ENCODE data around the gene UBE2Z. TPM values are rescaled to one million over a fixed set of nuclear protein-coding genes. Genes with fewer than 3 reads are reported as not detected.

The UBE2Z gene
- total RNA-seq, 1 experiment from 2014 or later: 182 TPM

- Mint-ChIP-seq H3K27ac (ENCODE audit: unreplicated experiment) (no peak overlapping the region), H3K9me3 (ENCODE audit: unreplicated experiment) (no peaks in the 10 kb centered on the region), H3K27me3 (ENCODE audit: insufficient read depth, unreplicated experiment) (no peaks in the 10 kb centered on the region), H3K4me1 (ENCODE audit: low read depth, unreplicated experiment) (peaks cover 13% of the 10 kb centered on the region), H3K36me3 (ENCODE audit: insufficient read depth, unreplicated experiment) (peaks cover 10% of the 10 kb centered on the region), H3K4me3 (ENCODE audit: unreplicated experiment) (no peak overlapping the region)
- peaks cover 9% of the 10 kb centered on the region for H3K4me1 ChIP-seq
- ChIA-PET POLR2A (no interaction called here), CTCF (interaction anchor here (0.7 to 19.4 kb wide), 6 partner anchors 10 to 252 kb away, joined by 5 to 1184 read pairs (median 21); partner anchors contain the start of gene TTLL6)
- no TSS peak for BruUV-seq (replicated peaks)
- DNase-seq: no peak
- no peak overlapping the region for H3K4me3 ChIP-seq (ENCODE audit: low read depth, low read length)
- no peaks in the 10 kb centered on the region for H3K36me3 ChIP-seq (ENCODE audit: control insufficient read depth, insufficient read depth, low read length)
- no peak for TF ChIP-seq CTCF (IDR thresholded peaks at IDR 0.05; ENCODE audit: insufficient read depth in 1 of 2, low read depth in 1 of 2, low read length in 1 of 2, severe bottlenecking in 1 of 2, unreplicated experiment in 1 of 2)
- H3K9me3 ChIP-seq: no peaks in the 10 kb centered on the region
- intact Hi-C loops (cut with micrococcal nuclease; ENCODE audit: unreplicated experiment): no loop called here
- H3K27me3 ChIP-seq (replicated peaks; ENCODE audit: control insufficient read depth, insufficient read depth, low read length): no peaks in the 10 kb centered on the region
Measured at GRCh38 chr17:48883171-48883570, 25.0 kb upstream of the UBE2Z start.

DNA sequence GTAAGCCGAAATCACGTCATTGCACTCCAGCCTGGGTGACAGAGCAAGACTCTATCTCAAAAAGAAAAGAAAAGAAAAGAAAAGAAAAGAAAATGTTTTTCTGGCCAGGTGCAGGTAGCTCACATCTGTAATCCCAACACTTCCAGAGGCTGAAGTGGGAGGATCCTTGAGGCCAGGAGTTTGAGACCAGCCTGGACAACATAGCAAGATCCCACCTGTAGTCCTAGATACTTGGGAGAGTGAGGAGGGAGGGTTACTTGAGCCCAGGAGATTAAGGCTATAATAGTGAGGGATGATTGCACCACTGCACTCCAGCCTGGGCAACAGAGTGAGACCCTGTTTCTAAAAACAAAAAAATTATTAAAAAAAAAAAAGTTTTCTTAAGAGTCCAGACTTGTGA lies 18.1 kb upstream of the UBE2Z start:
- POLR2A ChIA-PET: no interaction called here
- Histone ChIP-seq H3K27me3 (replicated peaks; ENCODE audit: control insufficient read depth, insufficient read depth, low read length) (no peaks in the 10 kb centered on the region), H3K4me3 (ENCODE audit: low read depth, low read length) (no peak overlapping the region), H3K36me3 (ENCODE audit: control insufficient read depth, insufficient read depth, low read length) (no peaks in the 10 kb centered on the region; the same call in 1 of the 2 replicates), H3K9me3 (no peaks in the 10 kb centered on the region), H3K4me1 (peaks cover 15% of the 10 kb centered on the region)
- Mint-ChIP-seq H3K27ac (ENCODE audit: unreplicated experiment) (no peak overlapping the region), H3K4me3 (ENCODE audit: unreplicated experiment) (no peak overlapping the region), H3K36me3 (ENCODE audit: insufficient read depth, unreplicated experiment) (peaks cover 35% of the 10 kb centered on the region), H3K4me1 (ENCODE audit: low read depth, unreplicated experiment) (peaks cover 7% of the 10 kb centered on the region), H3K9me3 (ENCODE audit: unreplicated experiment) (no peaks in the 10 kb centered on the region), H3K27me3 (ENCODE audit: insufficient read depth, unreplicated experiment) (peaks cover 2% of the 10 kb centered on the region)
- BruUV-seq (replicated peaks): no TSS peak
- no peak for DNase-seq
- intact Hi-C loops (cut with micrococcal nuclease; ENCODE audit: unreplicated experiment): loop anchor here (5.0 kb wide), 1 partner anchor 302 kb away; no protein-coding TSS in a partner anchor
- no peak for TF ChIP-seq CTCF (IDR thresholded peaks at IDR 0.05; ENCODE audit: insufficient read depth in 1 of 2, low read depth in 1 of 2, low read length in 1 of 2, severe bottlenecking in 1 of 2, unreplicated experiment in 1 of 2)
- CTCF ChIA-PET: no interaction called here

DNA sequence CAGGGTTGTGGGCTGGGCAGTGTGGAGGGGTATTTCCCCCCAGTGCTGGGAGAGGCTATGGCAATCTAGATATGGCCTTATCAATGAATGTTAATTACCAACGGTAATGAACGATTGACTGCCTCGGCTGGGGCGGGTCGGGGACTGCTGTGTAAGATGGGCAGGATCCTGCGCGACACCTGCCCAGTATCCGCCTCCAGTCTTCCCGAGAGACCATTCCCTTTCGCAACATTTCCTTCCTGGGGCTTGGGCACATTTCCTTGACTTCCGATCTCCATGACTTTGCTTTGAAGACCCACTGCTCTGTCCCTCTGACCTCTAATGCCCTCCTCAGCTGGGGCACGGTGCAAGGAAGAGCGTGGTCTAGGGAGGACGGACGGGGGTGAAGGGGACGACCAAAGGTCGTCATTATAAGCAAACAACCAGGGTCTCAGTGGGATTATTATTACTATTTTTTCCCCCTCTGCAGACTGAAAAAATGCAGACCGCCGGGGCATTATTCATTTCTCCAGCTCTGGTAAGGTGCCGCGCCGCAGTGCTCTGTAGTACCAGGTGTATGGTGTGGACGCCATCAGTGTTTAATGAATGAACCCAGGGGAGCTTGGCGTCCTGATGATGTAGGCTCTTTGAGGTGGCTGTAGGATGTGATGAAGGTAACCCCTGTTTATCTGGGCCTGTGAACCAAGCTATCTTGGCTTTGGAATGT lies 15.1 kb upstream of the UBE2Z start:
- TF ChIP-seq CTCF (IDR thresholded peaks at IDR 0.05; ENCODE audit: insufficient read depth in 1 of 2, low read depth in 1 of 2, low read length in 1 of 2, severe bottlenecking in 1 of 2, unreplicated experiment in 1 of 2): no peak
- H3K27me3 ChIP-seq (replicated peaks; ENCODE audit: control insufficient read depth, insufficient read depth, low read length): no peaks in the 10 kb centered on the region
- Mint-ChIP-seq H3K36me3 (ENCODE audit: insufficient read depth, unreplicated experiment) (peaks cover 62% of the 10 kb centered on the region), H3K4me1 (ENCODE audit: low read depth, unreplicated experiment) (peaks cover 12% of the 10 kb centered on the region), H3K27ac (ENCODE audit: unreplicated experiment) (peak overlapping the region; percentile 90), H3K4me3 (ENCODE audit: unreplicated experiment) (peak overlapping the region; percentile 84), H3K27me3 (ENCODE audit: insufficient read depth, unreplicated experiment) (peaks cover 2% of the 10 kb centered on the region), H3K9me3 (ENCODE audit: unreplicated experiment) (no peaks in the 10 kb centered on the region)
- peak overlapping the region; percentile 73 for H3K4me3 ChIP-seq (ENCODE audit: low read depth, low read length)
- DNase-seq: no peak
- ChIA-PET POLR2A (interaction anchor here (0.5 to 4.0 kb wide), 28 partner anchors 8 to 845 kb away, joined by 3 to 64 read pairs (median 5); partner anchors contain the start of genes HOXB13, IGF2BP1, NFE2L1 and SNF8), CTCF (interaction anchor here (0.5 to 2.1 kb wide), 41 partner anchors 8 to 1062 kb away, joined by 3 to 61 read pairs (median 5); partner anchors contain the start of genes HOXB13, IGF2BP1, LRRC46 and MRPL10)
- no peaks in the 10 kb centered on the region for H3K9me3 ChIP-seq
- peaks cover 8% of the 10 kb centered on the region for H3K36me3 ChIP-seq (ENCODE audit: control insufficient read depth, insufficient read depth, low read length)
- intact Hi-C loops (cut with micrococcal nuclease; ENCODE audit: unreplicated experiment): loop anchor here (1.0 to 5.0 kb wide), 6 partner anchors 15 to 299 kb away; partner anchors contain the start of genes SNF8 and UBE2Z
- TSS peak; percentile 49 for BruUV-seq (replicated peaks)
- peaks cover 13% of the 10 kb centered on the region for H3K4me1 ChIP-seq

Measured in Caco-2 (cell line).